ENCODE results near the gene QSOX1. TPM values are rescaled to one million over a fixed set of nuclear protein-coding genes. Genes with fewer than 3 reads are reported as not detected.
A peak's percentile ranks its signal among the peaks of the same experiment; 100 is the strongest.

The QSOX1 gene
- total RNA-seq, 1 experiment from 2014 or later: 135 TPM

- no peak for TF ChIP-seq AFF4 (CRISPR knock-in tag; IDR thresholded peaks at IDR 0.05; ENCODE audit: borderline replicate concordance)
- TF ChIP-seq ATF1 (CRISPR knock-in tag; IDR thresholded peaks at IDR 0.05): no peak
- no peak for TF ChIP-seq CREB1 (CRISPR knock-in tag; IDR thresholded peaks at IDR 0.05)
Measured at GRCh38 chr1:180166436-180166800, 11.7 kb downstream of the QSOX1 start (continued).

- TF ChIP-seq TP53 (CRISPR knock-in tag; IDR thresholded peaks at IDR 0.05): no peak
- TF ChIP-seq TCF7 (CRISPR knock-in tag; IDR thresholded peaks at IDR 0.05; ENCODE audit: low read depth): no peak
- TF ChIP-seq FOXK1 (CRISPR knock-in tag; IDR thresholded peaks at IDR 0.05): no peak
- no peak for TF ChIP-seq PREB (CRISPR knock-in tag; IDR thresholded peaks at IDR 0.05; ENCODE audit: borderline replicate concordance)
- TF ChIP-seq ZNF232 (CRISPR knock-in tag; IDR thresholded peaks at IDR 0.05): no peak
- no peak for TF ChIP-seq MLX (CRISPR knock-in tag; IDR thresholded peaks at IDR 0.05)
- TF ChIP-seq GTF2I (CRISPR knock-in tag; conservative IDR thresholded peaks at IDR 0.05): no peak
- no peak for TF ChIP-seq RELA (CRISPR knock-in tag; IDR thresholded peaks at IDR 0.05; ENCODE audit: borderline replicate concordance)
- no peak for TF ChIP-seq ZSCAN18 (CRISPR knock-in tag; IDR thresholded peaks at IDR 0.05)
- no peak for TF ChIP-seq PRRX2 (CRISPR knock-in tag; IDR thresholded peaks at IDR 0.05)
- no peak for TF ChIP-seq ZBTB43 (CRISPR knock-in tag; IDR thresholded peaks at IDR 0.05)
- TF ChIP-seq ZNF317 (CRISPR knock-in tag; IDR thresholded peaks at IDR 0.05; ENCODE audit: borderline replicate concordance, low read depth): no peak
- no peak for TF ChIP-seq SMAD3 (CRISPR knock-in tag; IDR thresholded peaks at IDR 0.05; ENCODE audit: borderline replicate concordance)
- TF ChIP-seq PRDM15 (CRISPR knock-in tag; IDR thresholded peaks at IDR 0.05): no peak
- TF ChIP-seq NR1H2 (CRISPR knock-in tag; IDR thresholded peaks at IDR 0.05): no peak
- no peak for TF ChIP-seq ZNF532 (CRISPR knock-in tag; IDR thresholded peaks at IDR 0.05; ENCODE audit: borderline replicate concordance)
- H3K27ac Mint-ChIP-seq: peak overlapping the region; percentile 84
- no peak for DNase-seq (ENCODE audit: low spot score)
- ChIA-PET POLR2A (interaction anchor here (0.9 kb wide), 1 partner anchor 13 kb away, joined by 3 read pairs; the partner anchor contains the start of gene QSOX1), CTCF (interaction anchor here (0.9 to 9.0 kb wide), 16 partner anchors 8 to 461 kb away, joined by 3 to 140 read pairs (median 10); partner anchors contain the start of gene QSOX1)
- no peak for ATAC-seq
- H3K27me3 Mint-ChIP-seq (ENCODE audit: low read depth): no peaks in the 10 kb centered on the region
- no peaks in the 10 kb centered on the region for H3K9me3 Mint-ChIP-seq
- H3K36me3 Mint-ChIP-seq: no peaks in the 10 kb centered on the region
- H3K4me3 Mint-ChIP-seq: no peak overlapping the region
- H3K4me1 Mint-ChIP-seq: peaks cover 55% of the 10 kb centered on the region
Measured at GRCh38 chr1:180167021-180167701, 12.5 kb downstream of the QSOX1 start.

Data from WTC11 (cell line).